K562 (cell line): ENCODE results near the gene CMIP. TPM values are rescaled to one million over a fixed set of nuclear protein-coding genes. Genes with fewer than 3 reads are reported as not detected.

ENCODE experiments used
- CBFB ChIP-seq: sonication (generic); formaldehyde crosslinking; IDR thresholded peaks from 2 replicates; pipeline ENCODE4 v1.4.0; 2020; ENCODE audit warnings: mild to moderate bottlenecking, missing genetic modification reagents
- DIDO1 ChIP-seq: fragments of 450-650 bp; IDR thresholded peaks from 2 replicates; pipeline ENCODE4 v1.6.1; 2016; ENCODE audit warnings: low read depth, missing biosample characterization, missing genetic modification characterization
- GABPB2 ChIP-seq: fragments of 250-450 bp; sonication (Bioruptor Pico); conservative IDR thresholded peaks from 2 replicates; pipeline ENCODE4 v1.5.1; 2021; ENCODE audit warnings: mild to moderate bottlenecking
- IRF1 ChIP-seq: sonication (generic); formaldehyde crosslinking; IDR thresholded peaks from 2 replicates; pipeline ENCODE4 v1.8.0; 2022; ENCODE audit warnings: missing genetic modification reagents, mild to moderate bottlenecking, borderline replicate concordance
- JUN ChIP-seq, 2 experiments: sonication (generic) in 1 of 2; formaldehyde crosslinking in 1 of 2; IDR thresholded peaks; 2 replicates each; pipeline versions ENCODE4 v1.6.1 to v1.8.0; 2012 to 2022; ENCODE audit warnings: borderline replicate concordance in 2 of 2, mild to moderate bottlenecking in 2 of 2, improper control_type of control experiment in 1 of 2, low read depth in 1 of 2, low read length in 1 of 2, missing genetic modification reagents in 1 of 2
- JUND ChIP-seq, 2 experiments: IDR thresholded peaks; 2 replicates in 1 of 2; 3 replicates in 1 of 2; pipeline ENCODE4 v1.6.1; 2011; ENCODE audit warnings: borderline replicate concordance in 2 of 2, low read depth in 2 of 2, low read length in 2 of 2, improper control_type of control experiment in 1 of 2, missing biosample characterization in 1 of 2, missing genetic modification characterization in 1 of 2, missing genetic modification reagents in 1 of 2
- MAFK ChIP-seq: IDR thresholded peaks from 2 replicates; pipeline ENCODE4 v1.6.1; 2011; ENCODE audit warnings: low read length, improper control_type of control experiment
- NCOA6 ChIP-seq: fragments of 450-650 bp; IDR thresholded peaks from 2 replicates; pipeline ENCODE4 v1.6.1; 2017; ENCODE audit warnings: mild to moderate bottlenecking
- TCFL5 ChIP-seq: fragments of 250-450 bp; sonication (Bioruptor Pico); conservative IDR thresholded peaks from 2 replicates; pipeline ENCODE4 v1.6.1; 2021; ENCODE audit warnings: mild to moderate bottlenecking, moderate library complexity, matching md5 sums
- TGIF2 ChIP-seq: sonication (generic); formaldehyde crosslinking; IDR thresholded peaks from 2 replicates; pipeline ENCODE4 v1.8.1; 2022; ENCODE audit warnings: mild to moderate bottlenecking, missing genetic modification reagents, moderate library complexity
- ZNF134 ChIP-seq: fragments of 250-450 bp; sonication (Bioruptor Pico); conservative IDR thresholded peaks from 2 replicates; pipeline ENCODE4 v1.4.0; 2020
- ZNF146 ChIP-seq: IDR thresholded peaks from one replicate; pipeline ENCODE4 v1.6.1; 2018; ENCODE audit warnings: missing compliant biosample characterization; ENCODE audit not compliant: unreplicated experiment
- ZNF707 ChIP-seq: fragments of 250-450 bp; sonication (Bioruptor Pico); conservative IDR thresholded peaks from 2 replicates; pipeline ENCODE4 v1.8.0; 2022; ENCODE audit warnings: inconsistent platforms, mild to moderate bottlenecking, moderate library complexity
- ZZZ3 ChIP-seq: fragments of 450-650 bp; IDR thresholded peaks from 2 replicates; pipeline ENCODE4 v1.6.1; 2016; ENCODE audit warnings: antibody characterized with exemption, mild to moderate bottlenecking, moderate library complexity
- polyA plus RNA-seq, 8 experiments: library from polyadenylated mRNA; depleted of rRNA in 4 of 8; stranded (reverse) in 5 of 8; unstranded in 3 of 8; fragments of >200 nt; fragmentation: Nextera tagmentation in 2 of 8; fragmentation: Illumina TruSeq in 1 of 8; extraction: Ambion mirVana in 2 of 8; extraction: Trizol in 1 of 8; gene quantifications; 2 replicates each; pipeline versions ENCODE4 v1.2.1 to v1.2.3, GENCODE V29; 2011 to 2014; ENCODE audit warnings: inconsistent platforms in 1 of 8, missing spikeins in 1 of 8
- total RNA-seq, 7 experiments: library from RNA; depleted of rRNA in 6 of 7; stranded (reverse); fragments of >200 nt in 6 of 7; fragmentation: Illumina TruSeq in 2 of 7; extraction: Trizol in 2 of 7; gene quantifications; 2 replicates each; pipeline versions ENCODE4 v1.2.1 to v1.2.3, GENCODE V29; 2011 to 2021; ENCODE audit warnings: low replicate concordance in 1 of 7
- TF ChIP-seq, protein P1 (sequence below), 3 experiments: fragments of 200-800 bp in 1 of 3; sonication (Bioruptor generic) in 1 of 3; sonication (generic) in 1 of 3; formaldehyde crosslinking in 1 of 3; IDR thresholded peaks; 2 replicates each; pipeline versions ENCODE4 v1.6.1 to v1.8.0; 2016 to 2022; ENCODE audit warnings: mild to moderate bottlenecking in 2 of 3, missing compliant biosample characterization in 2 of 3, missing genetic modification characterization in 2 of 3, missing genetic modification reagents in 1 of 3
- TF ChIP-seq, protein P2 (sequence below): fragments of 250-450 bp; sonication (Bioruptor Pico); IDR thresholded peaks from 2 replicates; pipeline ENCODE4 v1.4.0; 2020
- TF ChIP-seq, protein P3 (sequence below): sonication (generic); formaldehyde crosslinking; IDR thresholded peaks from 2 replicates; pipeline ENCODE4 v1.8.1; 2023; ENCODE audit warnings: mild to moderate bottlenecking, missing genetic modification reagents
- TF ChIP-seq, protein P4 (sequence below): fragments of 250-450 bp; sonication (Bioruptor Pico); IDR thresholded peaks from 2 replicates; pipeline ENCODE4 v1.8.0; 2022; ENCODE audit warnings: inconsistent platforms

Gene CMIP
- total and polyA plus RNA-seq, 9 of the 15 experiments (the other 6 are each of a cell fraction or from before 2014, with no cell fraction given), result 0.94 to 82.5 (median 10.3) TPM

DNA sequence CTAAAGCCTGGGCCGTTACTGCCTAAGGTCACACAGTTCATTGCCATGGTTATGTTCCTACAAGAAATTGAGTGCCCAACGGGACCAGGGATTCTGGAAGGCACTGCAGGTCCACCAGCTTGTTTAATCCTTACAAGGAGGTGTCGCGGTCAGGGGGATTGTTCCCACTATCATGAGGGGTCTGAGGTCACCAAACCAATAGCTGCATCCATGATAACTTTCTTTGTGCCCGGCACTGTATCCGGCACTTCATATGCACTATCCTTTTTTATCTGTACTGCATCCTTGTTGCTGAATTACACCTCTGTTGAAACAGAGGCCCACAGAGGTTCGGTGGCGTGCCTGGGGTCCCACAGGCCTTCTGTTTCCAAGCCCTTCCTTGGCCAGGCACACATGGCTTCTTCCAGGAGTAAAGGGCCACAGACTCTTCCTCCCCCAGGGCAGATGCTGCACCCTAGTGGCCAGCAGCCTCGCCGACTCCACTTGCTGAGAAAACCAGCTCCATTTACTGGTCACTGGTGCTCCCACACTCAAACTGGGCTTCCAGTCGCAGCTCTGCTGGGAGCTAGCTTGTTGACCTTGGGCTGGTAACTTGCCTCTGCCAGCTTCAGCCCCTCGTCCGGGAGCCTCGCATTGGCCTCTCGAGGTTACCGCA lies 252.5 kb downstream of the CMIP start (continued):
- TF ChIP-seq, protein P1, sequence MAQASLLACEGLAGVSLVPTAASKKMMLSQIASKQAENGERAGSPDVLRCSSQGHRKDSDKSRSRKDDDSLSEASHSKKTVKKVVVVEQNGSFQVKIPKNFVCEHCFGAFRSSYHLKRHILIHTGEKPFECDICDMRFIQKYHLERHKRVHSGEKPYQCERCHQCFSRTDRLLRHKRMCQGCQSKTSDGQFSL (CRISPR knock-in tag; IDR thresholded peaks at IDR 0.05), result 0 out of 2 replicates have a peak, but pooled peaks have one; percentile 10
- TF ChIP-seq, protein P1 (tag; IDR thresholded peaks at IDR 0.05), result no peak
- TF ChIP-seq ZNF707, result no peak
- TF ChIP-seq, protein P2, sequence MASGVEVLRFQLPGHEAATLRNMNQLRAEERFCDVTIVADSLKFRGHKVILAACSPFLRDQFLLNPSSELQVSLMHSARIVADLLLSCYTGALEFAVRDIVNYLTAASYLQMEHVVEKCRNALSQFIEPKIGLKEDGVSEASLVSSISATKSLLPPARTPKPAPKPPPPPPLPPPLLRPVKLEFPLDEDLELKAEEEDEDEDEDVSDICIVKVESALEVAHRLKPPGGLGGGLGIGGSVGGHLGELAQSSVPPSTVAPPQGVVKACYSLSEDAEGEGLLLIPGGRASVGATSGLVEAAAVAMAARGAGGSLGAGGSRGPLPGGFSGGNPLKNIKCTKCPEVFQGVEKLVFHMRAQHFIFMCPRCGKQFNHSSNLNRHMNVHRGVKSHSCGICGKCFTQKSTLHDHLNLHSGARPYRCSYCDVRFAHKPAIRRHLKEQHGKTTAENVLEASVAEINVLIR, result no peak
- no peak for TF ChIP-seq IRF1 (CRISPR knock-in tag)
- no peak for TF ChIP-seq ZNF146 (CRISPR knock-in tag)
- TF ChIP-seq CBFB (CRISPR knock-in tag), result no peak
- TF ChIP-seq, protein P3, sequence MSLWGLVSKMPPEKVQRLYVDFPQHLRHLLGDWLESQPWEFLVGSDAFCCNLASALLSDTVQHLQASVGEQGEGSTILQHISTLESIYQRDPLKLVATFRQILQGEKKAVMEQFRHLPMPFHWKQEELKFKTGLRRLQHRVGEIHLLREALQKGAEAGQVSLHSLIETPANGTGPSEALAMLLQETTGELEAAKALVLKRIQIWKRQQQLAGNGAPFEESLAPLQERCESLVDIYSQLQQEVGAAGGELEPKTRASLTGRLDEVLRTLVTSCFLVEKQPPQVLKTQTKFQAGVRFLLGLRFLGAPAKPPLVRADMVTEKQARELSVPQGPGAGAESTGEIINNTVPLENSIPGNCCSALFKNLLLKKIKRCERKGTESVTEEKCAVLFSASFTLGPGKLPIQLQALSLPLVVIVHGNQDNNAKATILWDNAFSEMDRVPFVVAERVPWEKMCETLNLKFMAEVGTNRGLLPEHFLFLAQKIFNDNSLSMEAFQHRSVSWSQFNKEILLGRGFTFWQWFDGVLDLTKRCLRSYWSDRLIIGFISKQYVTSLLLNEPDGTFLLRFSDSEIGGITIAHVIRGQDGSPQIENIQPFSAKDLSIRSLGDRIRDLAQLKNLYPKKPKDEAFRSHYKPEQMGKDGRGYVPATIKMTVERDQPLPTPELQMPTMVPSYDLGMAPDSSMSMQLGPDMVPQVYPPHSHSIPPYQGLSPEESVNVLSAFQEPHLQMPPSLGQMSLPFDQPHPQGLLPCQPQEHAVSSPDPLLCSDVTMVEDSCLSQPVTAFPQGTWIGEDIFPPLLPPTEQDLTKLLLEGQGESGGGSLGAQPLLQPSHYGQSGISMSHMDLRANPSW (CRISPR knock-in tag), result no peak
- no peak for TF ChIP-seq DIDO1 (tag)
- TF ChIP-seq JUND (IDR thresholded peaks at IDR 0.05; ENCODE audit: borderline replicate concordance, low read depth, low read length), result 0 out of 2 replicates have a peak, but pooled peaks have one; percentile 8
- no peak for TF ChIP-seq JUND (tag; IDR thresholded peaks at IDR 0.05; ENCODE audit: borderline replicate concordance, low read depth, low read length)
- TF ChIP-seq JUN (IDR thresholded peaks at IDR 0.05; ENCODE audit: borderline replicate concordance, low read depth, low read length), result no peak
- 0 out of 2 replicates have a peak, but pooled peaks have one; percentile 35 for TF ChIP-seq JUN (CRISPR knock-in tag; IDR thresholded peaks at IDR 0.05; ENCODE audit: borderline replicate concordance)
- TF ChIP-seq, protein P4, sequence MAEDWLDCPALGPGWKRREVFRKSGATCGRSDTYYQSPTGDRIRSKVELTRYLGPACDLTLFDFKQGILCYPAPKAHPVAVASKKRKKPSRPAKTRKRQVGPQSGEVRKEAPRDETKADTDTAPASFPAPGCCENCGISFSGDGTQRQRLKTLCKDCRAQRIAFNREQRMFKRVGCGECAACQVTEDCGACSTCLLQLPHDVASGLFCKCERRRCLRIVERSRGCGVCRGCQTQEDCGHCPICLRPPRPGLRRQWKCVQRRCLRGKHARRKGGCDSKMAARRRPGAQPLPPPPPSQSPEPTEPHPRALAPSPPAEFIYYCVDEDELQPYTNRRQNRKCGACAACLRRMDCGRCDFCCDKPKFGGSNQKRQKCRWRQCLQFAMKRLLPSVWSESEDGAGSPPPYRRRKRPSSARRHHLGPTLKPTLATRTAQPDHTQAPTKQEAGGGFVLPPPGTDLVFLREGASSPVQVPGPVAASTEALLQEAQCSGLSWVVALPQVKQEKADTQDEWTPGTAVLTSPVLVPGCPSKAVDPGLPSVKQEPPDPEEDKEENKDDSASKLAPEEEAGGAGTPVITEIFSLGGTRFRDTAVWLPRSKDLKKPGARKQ (CRISPR knock-in tag), result no peak
- TF ChIP-seq GABPB2 (CRISPR knock-in tag), result no peak
- no peak for TF ChIP-seq TGIF2 (CRISPR knock-in tag)
- no peak for TF ChIP-seq NCOA6
- no peak for TF ChIP-seq MAFK
- TF ChIP-seq ZNF134 (CRISPR knock-in tag), result no peak
- no peak for TF ChIP-seq TCFL5 (CRISPR knock-in tag)
- TF ChIP-seq ZZZ3, result no peak
